HCT116 (cell line): ENCODE measurements around the gene HERC6. TPM values are rescaled to one million over a fixed set of nuclear protein-coding genes. Genes with fewer than 3 reads are reported as not detected.

Experiments
- ATAC-seq: fragments of 200-7000 bp; cut with Tn5 transposase; 2 replicates; pipeline ENCODE4 v1.9.1; 2020; ENCODE audit warnings: mild to moderate bottlenecking, moderate library complexity
- BruUV-seq: library from RNA; stranded (reverse); fragments of 400-500 nt; replicated peaks from 2 replicates; lab custom pipeline; 2021; lab: Mats Ljungman, UMichigan
- CTCF ChIA-PET: fragments of 300-600 bp; sonication (Branson Sonifier 250); formaldehyde crosslinking; loops from one replicate; lab custom pipeline; 2021; ENCODE audit warnings: antibody characterized with exemption; lab: Charles Lee
- POLR2A ChIA-PET: fragments of 300-600, 350-600 bp; sonication (Branson Sonifier 250); formaldehyde crosslinking; loops from one replicate; lab custom pipeline; 2021; ENCODE audit warnings: antibody characterized with exemption; lab: Charles Lee
- RAD21 ChIA-PET, 2 experiments: fragments of 300-600 bp; sonication (Branson Sonifier 250); formaldehyde crosslinking; loops; one replicate each; lab custom pipeline; 2023; ENCODE audit warnings: low total read pairs in 2 of 2; ENCODE audit not compliant: uncharacterized antibody in 2 of 2, unreplicated experiment in 2 of 2, low non-redundant PET in 1 of 2; lab: Charles Lee
- DNase-seq: peaks from one replicate; pipeline ENCODE4 v3.0.0-alpha.2; 2010; ENCODE audit warnings: low read depth, low spot score
- H2AFZ ChIP-seq: fragments of 200-600 bp; shearing (Covaris generic), sonication (generic); 2 replicates; pipeline ENCODE4 v1.6.1; 2017; ENCODE audit warnings: low read depth, mixed run types, mixed read lengths, antibody characterized with exemption, low read length; ENCODE audit not compliant: poor library complexity, severe bottlenecking
- H3K27ac ChIP-seq: 2 replicates; pipeline ENCODE4 v1.5.1; 2012; ENCODE audit warnings: low read depth, low read length
- H3K27me3 ChIP-seq: fragments of 200-600 bp; sonication (generic); 2 replicates; pipeline ENCODE4 v1.6.1; 2016; ENCODE audit warnings: mixed run types, low read length, mixed read lengths; ENCODE audit not compliant: insufficient read depth
- H3K36me3 ChIP-seq, 2 experiments: fragments of 200-500 bp in 1 of 2; fragments of 200-600 bp in 1 of 2; sonication (Bioruptor generic) in 1 of 2; sonication (generic) in 1 of 2; 2 replicates each; pipeline versions ENCODE4 v1.5.1 to v1.6.1; 2014 to 2016; ENCODE audit warnings: low read length in 2 of 2, inconsistent platforms in 1 of 2, mixed read lengths in 1 of 2, mixed run types in 1 of 2; ENCODE audit not compliant: insufficient read depth in 2 of 2, control insufficient read depth in 1 of 2
- H3K4me1 ChIP-seq, 2 experiments: fragments of 200-600 bp in 1 of 2; sonication (generic) in 1 of 2; 2 replicates each; pipeline versions ENCODE4 v1.5.1 to v1.6.1; 2012 to 2017; ENCODE audit warnings: low read length in 2 of 2, inconsistent platforms in 1 of 2, mild to moderate bottlenecking in 1 of 2, mixed read lengths in 1 of 2, mixed run types in 1 of 2, moderate library complexity in 1 of 2; ENCODE audit not compliant: insufficient read depth in 2 of 2, control insufficient read depth in 1 of 2
- H3K4me2 ChIP-seq: fragments of 200-600 bp; sonication (generic); 2 replicates; pipeline ENCODE4 v1.6.1; 2017; ENCODE audit warnings: mixed run types, low read length, mixed read lengths
- H3K4me3 ChIP-seq, 2 experiments: fragments of 200-600 bp in 1 of 2; sonication (generic) in 1 of 2; replicated peaks in 1 of 2; 2 replicates each; pipeline ENCODE4 v1.5.1; 2011 to 2016; ENCODE audit warnings: low read length in 2 of 2, control low read depth in 1 of 2, low read depth in 1 of 2, mild to moderate bottlenecking in 1 of 2, mixed read lengths in 1 of 2, mixed run types in 1 of 2
- H3K79me2 ChIP-seq: fragments of 200-600 bp; sonication (generic); 2 replicates; pipeline ENCODE4 v1.6.1; 2017; ENCODE audit warnings: mild to moderate bottlenecking, mixed run types, low read length, moderate library complexity, mixed read lengths; ENCODE audit not compliant: insufficient read depth
- H3K9ac ChIP-seq: fragments of 200-600 bp; sonication (generic); 2 replicates; pipeline ENCODE4 v1.6.1; 2016; ENCODE audit warnings: low read length, mixed read lengths
- H3K9me2 ChIP-seq: fragments of 200-600 bp; sonication (generic), shearing (Covaris generic); 2 replicates; pipeline ENCODE4 v1.6.1; 2017; ENCODE audit warnings: mixed run types, mild to moderate bottlenecking, moderate library complexity; ENCODE audit not compliant: insufficient read depth
- H3K9me3 ChIP-seq, 2 experiments: fragments of 200-500 bp in 1 of 2; fragments of 200-600 bp in 1 of 2; sonication (Bioruptor generic) in 1 of 2; sonication (generic) in 1 of 2; 2 replicates each; pipeline ENCODE4 v1.6.1; 2014 to 2017; ENCODE audit warnings: low read length in 2 of 2, mixed read lengths in 2 of 2, inconsistent platforms in 1 of 2, low read depth in 1 of 2, mild to moderate bottlenecking in 1 of 2, mixed run types in 1 of 2, moderate library complexity in 1 of 2; ENCODE audit not compliant: control insufficient read depth in 1 of 2, insufficient read depth in 1 of 2
- H4K20me1 ChIP-seq: fragments of 200-600 bp; sonication (generic), shearing (Covaris generic); 2 replicates; pipeline ENCODE4 v1.6.1; 2017; ENCODE audit warnings: mixed run types, mild to moderate bottlenecking, moderate library complexity; ENCODE audit not compliant: insufficient read depth
- ATF3 ChIP-seq: IDR thresholded peaks from 2 replicates; pipeline ENCODE4 v1.6.1; 2012
- CBX3 ChIP-seq: IDR thresholded peaks from 2 replicates; pipeline ENCODE4 v1.6.1; 2012; ENCODE audit warnings: low read depth
- CEBPB ChIP-seq: IDR thresholded peaks from 2 replicates; pipeline ENCODE4 v1.6.1; 2012; ENCODE audit warnings: low read depth
- EGR1 ChIP-seq: IDR thresholded peaks from 2 replicates; pipeline ENCODE4 v1.6.1; 2012; ENCODE audit warnings: low read depth
- ELF1 ChIP-seq: IDR thresholded peaks from 2 replicates; pipeline ENCODE4 v1.6.1; 2012; ENCODE audit warnings: low read depth, borderline replicate concordance
- EZH2 ChIP-seq: fragments of 200-600 bp; sonication (generic); IDR thresholded peaks from 2 replicates; pipeline ENCODE4 v1.6.1; 2017; ENCODE audit warnings: antibody characterized with exemption, mixed run types
- EZH2phosphoT487 ChIP-seq: fragments of 200-600 bp; IDR thresholded peaks from 2 replicates; pipeline ENCODE4 v1.6.1; 2018; ENCODE audit warnings: antibody characterized with exemption, borderline replicate concordance
- FOSL1 ChIP-seq: IDR thresholded peaks from 2 replicates; pipeline ENCODE4 v1.6.1; 2012; ENCODE audit warnings: low read depth
- MAX ChIP-seq: IDR thresholded peaks from 2 replicates; pipeline ENCODE4 v1.6.1; 2012
- POLR2A ChIP-seq: IDR thresholded peaks from 2 replicates; pipeline ENCODE4 v1.7.0; 2011; ENCODE audit warnings: borderline replicate concordance; ENCODE audit not compliant: insufficient read depth, insufficient read length; ENCODE audit errors: extremely low read depth
- POLR2AphosphoS5 ChIP-seq: IDR thresholded peaks from 2 replicates; pipeline ENCODE4 v1.6.1; 2011; ENCODE audit warnings: mild to moderate bottlenecking, low read depth, low read length, moderate library complexity
- RAD21 ChIP-seq: IDR thresholded peaks from 2 replicates; pipeline ENCODE4 v1.6.1; 2012; ENCODE audit warnings: low read depth, mild to moderate bottlenecking
- REST ChIP-seq: IDR thresholded peaks from 2 replicates; pipeline ENCODE4 v1.6.1; 2012; ENCODE audit warnings: low read depth
- SP1 ChIP-seq: IDR thresholded peaks from 2 replicates; pipeline ENCODE4 v1.6.1; 2012; ENCODE audit warnings: low read depth
- SRF ChIP-seq: IDR thresholded peaks from 2 replicates; pipeline ENCODE4 v1.6.1; 2012; ENCODE audit warnings: low read depth
- TCF7L2 ChIP-seq: IDR thresholded peaks from 2 replicates; pipeline ENCODE4 v1.7.0; 2011; ENCODE audit warnings: borderline replicate concordance, inconsistent platforms; ENCODE audit not compliant: insufficient read depth, insufficient read length; ENCODE audit errors: extremely low read depth
- ZBTB33 ChIP-seq: IDR thresholded peaks from 2 replicates; pipeline ENCODE4 v1.6.1; 2011; ENCODE audit warnings: mild to moderate bottlenecking, low read length, moderate library complexity; ENCODE audit not compliant: insufficient replicate concordance; ENCODE audit errors: extremely low read depth
- ZFX ChIP-seq: fragments of 450-650 bp; IDR thresholded peaks from 2 replicates; pipeline ENCODE4 v1.6.1; 2017
- ZNF274 ChIP-seq: fragments of 200-500 bp; sonication (Bioruptor generic); IDR thresholded peaks from 2 replicates; pipeline ENCODE4 v1.6.1; 2014; ENCODE audit warnings: mild to moderate bottlenecking, low read depth, low read length, inconsistent platforms
- intact Hi-C: fragments of 100-400 bp; cut with micrococcal nuclease; formaldehyde crosslinking; loops from 2 replicates; pipeline ENCODE4 v1.10.0; 2022
- total RNA-seq: library from RNA; stranded (reverse); gene quantifications from one replicate; pipeline ENCODE4 v1.2.1, GENCODE V29; 2021; ENCODE audit not compliant: unreplicated experiment
- TF ChIP-seq, protein P1 (sequence below), 3 experiments: fragments of 200-600 bp in 1 of 3; sonication (generic) in 1 of 3; IDR thresholded peaks in 2 of 3; conservative IDR thresholded peaks in 1 of 3; 2 replicates each; pipeline ENCODE4 v1.5.1; 2012 to 2017; ENCODE audit warnings: low read depth in 2 of 3, low read length in 2 of 3, antibody characterized with exemption in 1 of 3, borderline replicate concordance in 1 of 3, control low read depth in 1 of 3, mild to moderate bottlenecking in 1 of 3, mixed read lengths in 1 of 3, mixed run types in 1 of 3, moderate library complexity in 1 of 3; ENCODE audit not compliant: insufficient read depth in 1 of 3

Gene HERC6
- total RNA-seq, 1 experiment from 2014 or later: 4.9 TPM

DNA sequence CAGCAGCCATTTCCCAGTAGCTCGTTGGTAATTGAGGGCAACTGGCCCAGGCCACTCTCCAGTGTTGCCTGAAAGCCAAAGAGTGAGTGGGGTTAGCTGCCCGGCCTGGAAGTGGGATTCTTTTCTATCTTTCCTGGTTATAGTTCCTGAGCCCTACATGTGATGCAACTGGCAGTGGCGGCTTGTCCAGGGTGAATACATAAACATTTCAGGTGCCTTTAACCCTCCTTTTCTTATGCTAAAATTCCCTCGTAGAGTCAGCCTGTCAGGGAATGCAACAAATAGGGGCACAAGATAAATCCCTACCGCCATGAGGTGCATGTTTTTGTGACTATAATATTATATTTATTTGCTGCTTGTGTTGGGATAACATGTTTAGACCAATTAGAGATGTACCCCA lies 64.8 kb downstream of the HERC6 start:
- ChIA-PET POLR2A (no interaction called here), CTCF (no interaction called here), RAD21 (no interaction called here)
- no peak overlapping the region for H3K9ac ChIP-seq
- no peaks in the 10 kb centered on the region for H3K27me3 ChIP-seq
- no peaks in the 10 kb centered on the region for H3K9me3 ChIP-seq
- H2AFZ ChIP-seq: no peak overlapping the region
- H3K4me1 ChIP-seq: no peaks in the 10 kb centered on the region
- ATAC-seq: no peak
- H3K79me2 ChIP-seq: no peaks in the 10 kb centered on the region
- intact Hi-C loops: no loop called here
- H3K36me3 ChIP-seq: no peaks in the 10 kb centered on the region
- TF ChIP-seq ATF3 (no peak), ZFX (no peak), ELF1 (no peak), POLR2A (no peak), ZNF274 (no peak), POLR2AphosphoS5 (no peak), EGR1 (no peak), CEBPB (no peak), ZBTB33 (no peak), MAX (no peak), EZH2phosphoT487 (no peak), RAD21 (no peak), SRF (no peak), TCF7L2 (no peak), SP1 (no peak), CBX3 (no peak), FOSL1 (no peak), REST (no peak), EZH2 (no peak)
- TF ChIP-seq, protein P1, sequence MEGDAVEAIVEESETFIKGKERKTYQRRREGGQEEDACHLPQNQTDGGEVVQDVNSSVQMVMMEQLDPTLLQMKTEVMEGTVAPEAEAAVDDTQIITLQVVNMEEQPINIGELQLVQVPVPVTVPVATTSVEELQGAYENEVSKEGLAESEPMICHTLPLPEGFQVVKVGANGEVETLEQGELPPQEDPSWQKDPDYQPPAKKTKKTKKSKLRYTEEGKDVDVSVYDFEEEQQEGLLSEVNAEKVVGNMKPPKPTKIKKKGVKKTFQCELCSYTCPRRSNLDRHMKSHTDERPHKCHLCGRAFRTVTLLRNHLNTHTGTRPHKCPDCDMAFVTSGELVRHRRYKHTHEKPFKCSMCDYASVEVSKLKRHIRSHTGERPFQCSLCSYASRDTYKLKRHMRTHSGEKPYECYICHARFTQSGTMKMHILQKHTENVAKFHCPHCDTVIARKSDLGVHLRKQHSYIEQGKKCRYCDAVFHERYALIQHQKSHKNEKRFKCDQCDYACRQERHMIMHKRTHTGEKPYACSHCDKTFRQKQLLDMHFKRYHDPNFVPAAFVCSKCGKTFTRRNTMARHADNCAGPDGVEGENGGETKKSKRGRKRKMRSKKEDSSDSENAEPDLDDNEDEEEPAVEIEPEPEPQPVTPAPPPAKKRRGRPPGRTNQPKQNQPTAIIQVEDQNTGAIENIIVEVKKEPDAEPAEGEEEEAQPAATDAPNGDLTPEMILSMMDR (IDR thresholded peaks at IDR 0.05 in 2 of 3, conservative IDR thresholded peaks at IDR 0.05 in 1 of 3; ENCODE audit: borderline replicate concordance in 1 of 3, insufficient read depth in 1 of 3, low read depth in 2 of 3, low read length in 2 of 3): no peak
- no peaks in the 10 kb centered on the region for H3K9me2 ChIP-seq
- H4K20me1 ChIP-seq: no peaks in the 10 kb centered on the region
- no peak for DNase-seq
- H3K4me3 ChIP-seq: no peak overlapping the region
- H3K27ac ChIP-seq: no peak overlapping the region
- no peak overlapping the region for H3K4me2 ChIP-seq
- BruUV-seq: no TSS peak
